SHP77 (cell line): ENCODE data around the gene KRTAP4-2.
"Not testable (repeated sequence)": the region's sequence is repeated elsewhere in the genome, so short reads cannot be mapped to it uniquely, and the experiment has no call there.

Source experiments
- DNase-seq, 2 experiments: peaks; one replicate each; lab custom pipeline; 2025; lab: John Stamatoyannopoulos, UW

KRTAP4-2 gene

GRCh38 chr17:41177727-41178271 is at the start of gene KRTAP4-2:
Gene KRTAP4-2 (minus strand): TSS chr17:41178221. CDS start chr17:41178164, 57 bp downstream.
- no peak for DNase-seq

- not testable (repeated sequence) for DNase-seq
These were observed 48.6 kb upstream of the KRTAP4-2 start, which contains the start of gene KRTAP9-2 for GRCh38 chr17:41226598-41227095. Gene KRTAP9-2 (plus strand): TSS chr17:41226648. CDS start chr17:41226655, 7 bp downstream.

DNA sequence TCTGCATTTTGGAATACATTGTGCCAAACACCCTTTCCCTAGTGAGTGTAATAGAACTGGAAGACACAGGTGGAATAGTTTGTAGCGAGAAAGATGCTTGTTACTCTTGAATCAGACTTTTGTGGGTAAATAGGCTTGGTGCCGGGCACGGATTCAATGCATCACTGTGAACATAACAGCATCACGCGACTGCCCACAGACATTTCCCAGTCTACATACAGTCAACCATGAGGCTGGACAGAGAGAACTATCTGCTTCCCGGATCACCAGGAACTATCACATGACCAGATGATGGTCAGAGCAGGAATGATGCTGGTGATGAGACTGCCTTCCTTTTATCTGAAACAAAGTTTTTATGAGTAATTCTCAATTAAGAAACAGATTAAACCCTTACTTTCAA is 48.0 kb upstream of the KRTAP4-2 start:
- DNase-seq = no peak

GRCh38 chr17:41223821-41224220 is 45.8 kb upstream of the KRTAP4-2 start:
- DNase-seq = no peak

DNA sequence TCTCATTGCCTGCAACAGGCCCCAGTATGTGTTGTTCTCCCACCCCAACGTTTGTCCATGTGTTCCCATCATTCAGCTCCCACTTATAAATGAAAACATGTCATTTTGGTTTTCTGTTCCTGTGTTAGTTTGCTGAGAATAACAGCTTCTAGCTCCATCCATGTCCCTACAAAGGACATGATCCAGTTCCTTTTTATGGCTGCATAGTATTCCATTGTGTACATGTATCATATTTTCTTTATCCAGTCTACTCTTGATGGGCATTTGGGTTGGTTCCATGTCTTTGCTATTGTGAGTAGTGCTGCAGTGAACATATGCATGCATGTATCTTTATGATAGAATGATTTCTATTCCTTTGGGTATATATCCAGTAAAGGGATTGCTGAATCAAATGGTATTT is 37.7 kb upstream of the KRTAP4-2 start:
- no peak for DNase-seq

DNA sequence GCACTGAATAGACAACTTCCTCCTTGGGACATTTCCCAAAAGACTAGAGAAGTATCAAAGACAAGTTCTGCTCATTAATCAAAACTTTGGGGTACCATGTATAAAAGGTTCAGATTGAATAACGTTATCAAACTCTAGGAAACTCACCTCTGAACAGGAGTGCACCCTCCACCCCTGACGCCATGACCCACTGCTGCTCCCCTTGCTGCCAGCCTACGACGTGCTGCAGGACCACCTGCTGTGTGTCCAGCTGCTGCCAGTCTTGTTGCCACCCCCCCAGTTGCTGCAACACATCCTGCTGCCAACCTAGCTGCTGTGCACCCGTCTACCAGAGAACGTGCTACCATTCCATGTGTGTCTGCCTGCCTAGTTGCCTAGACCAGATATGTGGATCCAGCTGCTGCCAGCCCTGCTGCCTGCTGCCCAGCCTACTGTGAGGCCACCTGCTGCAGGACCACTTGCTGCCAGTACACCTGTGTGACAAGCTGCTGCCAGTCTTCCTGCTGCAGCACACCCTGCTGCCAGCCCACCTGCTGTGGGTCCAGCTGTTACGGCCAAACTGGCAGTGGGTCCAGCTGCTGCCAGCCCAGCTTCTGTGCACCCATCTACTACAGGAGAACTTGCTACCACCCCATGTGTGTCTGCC is 34.6 kb upstream of the KRTAP4-2 start:
- peak in 1 of 2 experiments; percentile 11 for DNase-seq

DNA sequence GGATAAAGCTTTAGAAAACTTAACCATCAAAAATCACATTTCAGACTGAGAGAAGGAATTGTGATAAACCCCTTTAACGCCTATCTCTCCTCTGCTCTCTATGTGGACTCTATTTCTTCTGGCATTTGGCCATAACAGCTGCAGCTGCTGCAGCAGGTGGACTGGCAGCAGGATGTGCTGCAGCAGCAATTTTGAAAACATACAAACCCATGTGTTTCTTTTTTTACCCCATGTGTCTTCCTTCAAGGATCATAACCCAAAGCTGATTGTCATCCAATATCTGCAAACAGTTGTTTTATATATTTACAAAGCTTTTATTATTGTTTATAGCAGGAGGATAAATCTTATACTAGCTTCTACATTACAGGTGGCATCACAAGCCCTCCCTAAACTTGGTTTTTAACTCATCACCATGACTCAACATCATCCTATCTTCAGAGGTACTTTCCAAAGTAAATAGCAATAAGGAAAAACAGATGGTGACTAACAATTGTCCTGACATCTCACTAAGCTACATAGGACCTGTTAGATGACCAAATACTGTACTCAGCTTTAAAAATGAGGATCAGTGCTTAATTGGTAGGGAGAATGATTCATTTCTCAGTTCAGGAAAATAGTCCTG is 33.9 kb upstream of the KRTAP4-2 start:
- peak; percentile 28 to 31 for DNase-seq

DNA sequence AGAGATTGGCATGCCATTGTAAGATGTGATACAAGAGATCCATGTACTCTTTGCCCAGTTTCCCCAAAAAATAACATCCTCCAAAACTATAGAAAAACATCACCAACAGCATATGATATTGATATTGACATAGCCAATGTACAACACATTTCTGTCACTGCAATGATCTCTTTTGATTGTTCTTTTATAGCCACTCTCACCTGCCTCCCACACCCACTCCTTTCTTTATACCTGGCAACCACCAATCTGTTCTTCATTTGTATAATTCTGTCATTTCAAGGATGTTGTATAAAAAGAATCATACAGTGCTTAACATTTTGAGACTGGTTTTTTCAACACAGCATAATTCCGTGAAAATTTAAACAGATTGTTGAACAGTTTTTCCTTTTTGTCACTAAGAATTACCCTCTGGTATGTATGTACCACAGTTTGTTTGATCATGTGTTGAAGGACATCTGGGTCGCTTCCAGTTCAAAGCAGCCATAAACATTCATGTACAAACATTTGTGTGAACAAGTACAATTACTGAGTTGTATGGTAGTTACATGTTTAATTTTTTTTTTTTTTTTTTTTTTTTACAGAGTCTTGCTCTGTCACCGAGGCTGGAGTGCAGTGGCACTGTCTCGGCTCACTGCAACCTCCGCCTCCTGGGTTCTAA is 21.5 kb upstream of the KRTAP4-2 start:
- no peak for DNase-seq

DNA sequence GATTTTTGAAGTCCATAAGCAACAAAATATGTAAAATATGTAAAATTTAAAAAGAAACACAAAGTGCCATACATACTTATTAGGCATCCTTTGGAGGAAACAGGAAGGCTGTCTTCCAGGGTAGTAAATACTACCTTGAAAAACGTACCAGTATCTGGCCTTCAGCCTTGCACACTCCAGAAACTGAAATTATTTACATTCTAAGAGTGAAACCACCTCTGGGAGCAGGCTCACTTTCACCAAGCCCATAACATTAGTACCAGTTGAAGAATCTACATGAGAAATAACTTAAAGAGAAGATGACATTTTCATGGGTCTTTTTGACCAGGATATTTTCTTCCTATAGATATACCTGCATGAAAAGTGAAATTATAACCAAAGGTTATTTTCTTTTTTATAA is 18.0 kb upstream of the KRTAP4-2 start:
- DNase-seq = no peak

DNA sequence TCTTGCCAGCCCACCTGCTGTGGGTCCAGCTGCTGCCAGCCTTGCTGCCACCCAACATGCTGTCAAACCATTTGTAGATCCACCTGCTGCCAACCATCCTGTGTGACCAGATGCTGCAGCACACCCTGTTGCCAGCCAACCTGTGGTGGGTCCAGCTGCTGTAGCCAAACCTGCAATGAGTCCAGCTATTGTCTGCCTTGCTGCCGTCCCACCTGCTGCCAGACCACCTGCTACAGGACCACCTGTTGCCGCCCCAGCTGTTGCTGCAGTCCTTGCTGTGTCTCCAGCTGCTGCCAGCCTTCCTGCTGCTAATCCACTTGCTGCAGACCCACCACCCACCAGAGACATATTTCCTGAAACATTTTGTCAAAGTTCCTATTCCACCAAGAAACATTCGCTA is 12.3 kb upstream of the KRTAP4-2 start:
- no peak for DNase-seq

DNA sequence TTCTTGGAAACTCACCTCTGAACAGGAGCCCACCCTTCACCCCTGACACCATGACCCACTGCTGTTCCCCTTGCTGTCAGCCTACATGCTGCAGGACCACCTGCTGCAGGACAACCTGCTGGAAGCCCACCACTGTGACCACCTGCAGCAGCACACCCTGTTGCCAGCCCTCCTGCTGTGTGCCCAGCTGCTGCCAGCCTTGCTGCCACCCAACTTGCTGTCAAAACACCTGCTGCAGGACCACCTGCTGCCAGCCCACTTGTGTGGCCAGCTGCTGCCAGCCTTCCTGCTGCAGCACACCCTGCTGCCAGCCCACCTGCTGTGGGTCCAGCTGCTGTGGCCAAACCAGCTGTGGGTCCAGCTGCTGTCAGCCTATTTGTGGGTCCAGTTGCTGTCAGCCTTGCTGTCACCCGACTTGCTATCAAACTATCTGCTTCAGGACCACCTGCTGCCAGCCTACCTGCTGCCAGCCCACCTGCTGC is 11.9 kb upstream of the KRTAP4-2 start, which contains the start of gene KRTAP9-1:
KRTAP9-1 (plus strand) TSS at position 51 of the 482 bp plus-strand sequence; CDS start at position 51, 0 bp downstream.
- DNase-seq = not testable (repeated sequence)

GRCh38 chr17:41186872-41187271 is 8.9 kb upstream of the KRTAP4-2 start:
- DNase-seq = no peak

DNA sequence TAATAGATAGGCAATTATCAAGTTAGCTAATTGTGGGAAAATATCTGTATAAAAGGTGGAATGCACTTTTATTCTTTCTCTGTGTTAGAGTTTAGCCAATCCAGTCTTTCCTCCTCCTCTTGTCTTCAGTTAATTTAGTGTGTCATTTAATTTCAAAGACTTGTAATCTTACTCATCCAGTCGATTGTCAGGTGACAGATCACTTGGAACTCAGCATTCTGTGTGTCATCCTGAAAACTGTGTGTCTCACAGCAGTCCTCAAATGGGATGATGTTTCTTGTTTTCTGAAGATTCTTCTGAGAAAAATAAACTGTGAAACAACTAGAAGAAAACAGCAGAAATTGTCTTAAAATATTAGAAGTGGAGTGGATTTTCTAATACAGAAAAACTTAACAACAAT is 7.0 kb upstream of the KRTAP4-2 start:
- DNase-seq = no peak

DNA sequence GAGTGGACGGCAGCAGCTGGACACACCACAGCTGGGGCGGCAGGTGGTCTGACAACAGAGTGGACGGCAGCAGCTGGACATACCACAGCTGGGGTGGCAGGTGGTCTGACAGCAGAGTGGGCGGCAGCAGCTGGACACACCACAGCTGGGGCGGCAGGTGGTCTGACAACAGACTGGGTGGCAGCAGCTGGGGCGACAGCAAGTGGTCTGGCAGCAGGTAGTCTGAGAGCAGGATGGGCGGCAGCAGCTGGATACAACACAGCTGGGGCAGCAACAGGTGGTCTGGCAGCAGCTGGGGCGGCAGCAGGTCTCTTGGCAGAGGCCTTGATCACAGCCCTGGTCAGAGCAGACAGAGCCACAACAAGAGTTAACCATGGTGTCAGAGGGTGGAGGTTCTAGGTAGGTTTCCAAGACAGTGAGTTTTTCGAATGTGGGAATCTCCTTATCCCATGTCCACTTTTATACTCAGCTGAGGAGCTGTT is 6.5 kb upstream of the KRTAP4-2 start, which contains the start of gene KRTAP4-1:
KRTAP4-1 (minus strand) TSS at position 432 of the 482 bp plus-strand sequence; CDS start at position 375, 57 bp downstream.
- DNase-seq = no peak

- DNase-seq = no peak
These were observed 1.0 kb upstream of the KRTAP4-2 start for GRCh38 chr17:41178843-41179616.

- no peak for DNase-seq
These were observed 320 bp upstream of the KRTAP4-2 start for GRCh38 chr17:41178341-41178740.

- no peak for DNase-seq
These were observed 1.2 kb downstream of the KRTAP4-2 start for GRCh38 chr17:41176744-41177387.

DNA sequence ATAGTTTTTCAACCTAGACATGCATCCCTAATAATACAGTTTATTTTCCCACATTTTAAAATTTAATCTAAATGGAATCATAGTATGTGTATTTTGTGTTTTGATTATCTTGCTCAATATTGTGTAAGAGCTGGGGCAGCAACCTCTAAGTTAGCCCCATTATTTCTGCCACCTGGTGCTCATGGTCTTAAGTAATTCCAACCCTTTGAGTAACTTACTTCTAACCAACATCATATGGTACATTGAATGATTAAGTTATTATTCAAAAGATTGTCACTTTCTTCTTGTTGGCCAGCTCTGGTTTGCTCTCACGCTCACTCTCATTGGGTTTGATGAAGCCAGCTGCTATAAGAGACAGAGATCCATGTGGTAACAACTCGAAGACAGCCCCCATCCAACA is 6.1 kb downstream of the KRTAP4-2 start:
- DNase-seq = no peak

- DNase-seq = no peak
These were observed 9.9 kb downstream of the KRTAP4-2 start, which contains the start of gene KRTAP4-3 for GRCh38 chr17:41168121-41168520. Gene KRTAP4-3 (minus strand): TSS chr17:41168221. CDS start chr17:41168172, 49 bp downstream.

- no peak for DNase-seq
These were observed 10.5 kb downstream of the KRTAP4-2 start for GRCh38 chr17:41167561-41167960.

DNA sequence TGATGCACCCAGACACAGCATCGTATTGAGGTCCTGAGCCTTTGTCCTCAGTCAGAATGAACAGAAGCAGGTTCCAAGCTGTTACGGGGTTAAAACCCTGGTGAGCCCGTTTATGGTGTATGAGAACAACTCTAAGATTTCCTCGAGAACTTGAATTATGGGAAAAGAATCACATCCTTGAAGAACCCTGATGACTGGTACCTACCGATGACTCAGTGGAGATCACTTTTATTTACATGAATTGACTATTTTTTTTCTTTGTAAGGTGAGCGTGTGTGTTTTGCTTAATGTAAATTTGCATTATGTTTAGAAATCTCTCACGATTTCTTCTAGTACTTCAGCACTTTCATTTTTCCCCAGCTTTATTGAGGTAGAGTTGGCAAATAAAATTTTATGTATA is 14.2 kb downstream of the KRTAP4-2 start:
- DNase-seq = no peak
